Testis (tissue), 3 donors: ENCODE measurements around the gene MORN2. TPM values are rescaled to one million over a fixed set of nuclear protein-coding genes. Genes with fewer than 3 reads are reported as not detected.

ENCODE experiments used
- DNase-seq: peaks from one replicate; pipeline ENCODE4 v3.0.0-alpha.2; 2019
- H3K27ac ChIP-seq, 2 donors: fragments of 200-600 bp; sonication (generic); one replicate each; pipeline ENCODE4 v1.5.1; 2019
- H3K27me3 ChIP-seq: fragments of 200-600 bp; sonication (generic); one replicate; pipeline ENCODE4 v1.5.1; 2019
- H3K36me3 ChIP-seq: fragments of 200-600 bp; sonication (generic); one replicate; pipeline ENCODE4 v1.5.1; 2017; ENCODE audit warnings: low read depth; ENCODE audit errors: missing control alignments
- H3K4me1 ChIP-seq: fragments of 200-600 bp; sonication (generic); one replicate; pipeline ENCODE4 v1.5.1; 2019
- H3K4me3 ChIP-seq, 2 donors: fragments of 200-600 bp; sonication (generic); one replicate each; pipeline ENCODE4 v1.5.1; 2017 to 2019
- H3K9me3 ChIP-seq: fragments of 200-600 bp; sonication (generic); one replicate; pipeline ENCODE4 v1.5.1; 2017
- POLR2A ChIP-seq: fragments of 450-650 bp; IDR thresholded peaks from one replicate; pipeline ENCODE4 v1.6.1; 2017; ENCODE audit warnings: antibody characterized with exemption, mild to moderate bottlenecking, moderate library complexity
- WGBS, 2 donors: methylation state at CpG; one replicate each; pipeline ENCODE4 v1.1.5; 2018; 5-methylcytosine and 5-hydroxymethylcytosine counted together
- intact Hi-C: fragments of 100-400 bp; cut with DNase I; formaldehyde crosslinking; loops from one replicate; pipeline ENCODE4 v1.15.1; 2023; ENCODE audit warnings: low total_unique reads
- polyA plus RNA-seq: library from polyadenylated mRNA; stranded (reverse); fragments of 350-450 nt; fragmentation: Illumina TruSeq; extraction: RNeasy Lipid Tissue Mini Kit (QIAGEN cat#74804); gene quantifications from one replicate; pipeline ENCODE4 v1.2.3, GENCODE V29; 2014; ENCODE audit warnings: low read depth, low replicate concordance; ENCODE audit not compliant: insufficient read depth
- total RNA-seq, 2 donors: library from RNA; depleted of rRNA; stranded (reverse); fragments of >200 nt; gene quantifications; one replicate each; pipeline ENCODE4 v1.2.3, GENCODE V29; 2016
- TF ChIP-seq, protein P1 (sequence below), 3 experiments: fragments of 450-650 bp in 2 of 3; fragments of 200-600 bp in 1 of 3; sonication (generic) in 1 of 3; IDR thresholded peaks; one replicate each; pipeline ENCODE4 v1.5.1; 2016 to 2019; ENCODE audit warnings: antibody characterized with exemption in 3 of 3, mild to moderate bottlenecking in 2 of 3, moderate library complexity in 1 of 3

MORN2 gene
- total and polyA plus RNA-seq, 3 donors from 2014 or later, result 50.5 to 279 (median 123) TPM

DNA sequence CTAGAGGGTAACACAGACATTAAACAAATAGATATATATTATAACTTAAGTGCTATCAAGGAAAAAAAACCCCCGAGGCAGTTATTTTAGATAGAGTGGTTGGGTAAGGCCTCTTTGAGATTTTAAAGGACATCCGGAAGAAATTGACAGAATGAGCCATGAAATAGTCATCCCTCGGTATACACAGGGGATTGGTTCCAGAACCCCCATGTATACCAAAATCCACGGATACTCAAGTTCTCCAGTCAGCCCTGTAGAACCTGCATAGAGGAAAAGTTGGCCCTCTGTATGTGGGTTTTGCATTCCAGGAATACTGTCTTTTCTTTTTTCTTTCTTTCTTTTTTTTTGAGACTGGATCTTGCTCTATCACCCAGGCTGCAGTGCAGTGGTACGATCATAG, 2.0 kb upstream of the MORN2 start:
- Histone ChIP-seq H3K36me3 (no peaks in the 10 kb centered on the region), H3K27me3 (no peaks in the 10 kb centered on the region), H3K9me3 (no peaks in the 10 kb centered on the region), H3K27ac (no peak overlapping the region), H3K4me1 (no peaks in the 10 kb centered on the region), H3K4me3 (no peak overlapping the region)
- intact Hi-C loops, result no loop called here
- no peak for DNase-seq
- TF ChIP-seq, protein P1, sequence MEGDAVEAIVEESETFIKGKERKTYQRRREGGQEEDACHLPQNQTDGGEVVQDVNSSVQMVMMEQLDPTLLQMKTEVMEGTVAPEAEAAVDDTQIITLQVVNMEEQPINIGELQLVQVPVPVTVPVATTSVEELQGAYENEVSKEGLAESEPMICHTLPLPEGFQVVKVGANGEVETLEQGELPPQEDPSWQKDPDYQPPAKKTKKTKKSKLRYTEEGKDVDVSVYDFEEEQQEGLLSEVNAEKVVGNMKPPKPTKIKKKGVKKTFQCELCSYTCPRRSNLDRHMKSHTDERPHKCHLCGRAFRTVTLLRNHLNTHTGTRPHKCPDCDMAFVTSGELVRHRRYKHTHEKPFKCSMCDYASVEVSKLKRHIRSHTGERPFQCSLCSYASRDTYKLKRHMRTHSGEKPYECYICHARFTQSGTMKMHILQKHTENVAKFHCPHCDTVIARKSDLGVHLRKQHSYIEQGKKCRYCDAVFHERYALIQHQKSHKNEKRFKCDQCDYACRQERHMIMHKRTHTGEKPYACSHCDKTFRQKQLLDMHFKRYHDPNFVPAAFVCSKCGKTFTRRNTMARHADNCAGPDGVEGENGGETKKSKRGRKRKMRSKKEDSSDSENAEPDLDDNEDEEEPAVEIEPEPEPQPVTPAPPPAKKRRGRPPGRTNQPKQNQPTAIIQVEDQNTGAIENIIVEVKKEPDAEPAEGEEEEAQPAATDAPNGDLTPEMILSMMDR (IDR thresholded peaks at IDR 0.05), result no peak
- TF ChIP-seq POLR2A, result no peak
- 51 to 60% methylated on average over 5 of the region's 5 CpGs for WGBS, 2 donors

DNA sequence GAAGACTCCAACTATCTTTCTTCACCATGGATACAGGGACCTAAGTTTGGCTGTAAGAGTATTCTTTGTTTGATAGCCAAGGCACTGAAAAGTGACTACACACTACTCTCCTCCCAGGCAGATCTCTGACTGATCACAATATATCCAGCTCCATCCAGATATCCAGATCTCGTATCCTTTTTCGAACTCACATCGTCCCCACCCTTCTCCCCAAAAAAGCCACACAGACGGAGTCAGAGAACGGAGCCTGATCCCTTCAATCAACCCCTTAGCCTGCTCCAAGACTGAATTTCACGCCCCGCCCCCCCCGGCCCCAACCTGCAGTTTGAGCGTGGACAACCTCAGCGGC, 575 bp upstream of the MORN2 start:
- DNase-seq, result no peak
- 0 to 2% methylated on average over 6 to 10 of the region's 10 CpGs for WGBS, 2 donors
- Histone ChIP-seq H3K27ac (peak overlapping the region; percentile 59 to 64), H3K4me3 (peak overlapping the region; percentile 80 to 89), H3K4me1 (no peaks in the 10 kb centered on the region), H3K9me3 (no peaks in the 10 kb centered on the region), H3K36me3 (no peaks in the 10 kb centered on the region), H3K27me3 (no peaks in the 10 kb centered on the region)
- intact Hi-C loops, result no loop called here
- no peak for TF ChIP-seq POLR2A
- TF ChIP-seq, protein P1 (IDR thresholded peaks at IDR 0.05), result no peak

DNA sequence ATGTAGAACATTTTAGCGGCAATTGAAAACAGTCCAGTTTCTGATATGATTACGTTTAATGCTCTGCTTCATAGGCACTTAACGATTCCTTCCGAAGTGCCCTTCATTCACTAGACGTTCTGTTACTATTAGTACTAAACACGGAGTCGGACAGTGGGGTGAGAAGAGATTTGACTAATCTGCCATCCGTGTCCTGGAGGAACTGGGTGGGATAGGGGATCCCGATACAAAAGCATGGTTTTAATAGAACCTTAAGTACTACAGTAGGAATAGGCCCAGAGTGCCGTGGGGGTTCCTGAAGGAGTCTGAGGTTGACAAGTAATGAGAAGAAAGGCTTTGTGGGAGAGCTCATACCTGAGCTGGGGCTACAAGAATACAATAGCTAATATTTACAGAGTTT, 631 bp downstream of the MORN2 start:
- TF ChIP-seq POLR2A, result no peak
- TF ChIP-seq, protein P1 (IDR thresholded peaks at IDR 0.05), result no peak
- Histone ChIP-seq H3K4me1 (no peaks in the 10 kb centered on the region), H3K27ac (peak overlapping the region in 1 of 2 donors; percentile 59), H3K4me3 (peak overlapping the region; percentile 80 to 89), H3K9me3 (no peaks in the 10 kb centered on the region), H3K27me3 (no peaks in the 10 kb centered on the region), H3K36me3 (no peaks in the 10 kb centered on the region)
- peak; percentile 16 for DNase-seq
- 12 to 18% methylated on average over 10 of the region's 10 CpGs for WGBS, 2 donors
- intact Hi-C loops, result no loop called here

DNA sequence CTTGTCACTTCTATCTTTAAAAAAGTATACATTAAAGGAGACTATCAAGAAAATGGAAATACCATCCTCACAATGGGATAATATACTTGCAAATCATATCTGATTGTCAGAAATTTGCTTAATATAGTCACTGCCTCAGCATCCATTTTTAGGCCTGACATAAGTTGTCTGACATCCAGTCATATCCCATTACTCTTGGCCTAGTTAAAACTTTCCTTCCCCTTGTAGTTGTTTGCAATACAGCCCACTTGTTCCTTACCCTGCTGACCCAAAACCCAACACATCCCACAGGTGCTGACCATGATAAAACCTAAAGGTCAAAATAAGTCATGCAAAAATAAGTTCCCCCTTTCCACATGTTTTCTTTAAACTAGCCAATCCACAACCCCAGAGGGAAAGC, 10.3 kb downstream of the MORN2 start:
- H3K4me1 ChIP-seq, result no peaks in the 10 kb centered on the region
- no peak for DNase-seq
- no peaks in the 10 kb centered on the region for H3K36me3 ChIP-seq
- H3K27ac ChIP-seq, result no peak overlapping the region
- no peak overlapping the region for H3K4me3 ChIP-seq
- TF ChIP-seq, protein P1 (IDR thresholded peaks at IDR 0.05), result no peak
- TF ChIP-seq POLR2A, result no peak
- H3K9me3 ChIP-seq, result no peaks in the 10 kb centered on the region
- intact Hi-C loops, result no loop called here
- no peaks in the 10 kb centered on the region for H3K27me3 ChIP-seq

DNA sequence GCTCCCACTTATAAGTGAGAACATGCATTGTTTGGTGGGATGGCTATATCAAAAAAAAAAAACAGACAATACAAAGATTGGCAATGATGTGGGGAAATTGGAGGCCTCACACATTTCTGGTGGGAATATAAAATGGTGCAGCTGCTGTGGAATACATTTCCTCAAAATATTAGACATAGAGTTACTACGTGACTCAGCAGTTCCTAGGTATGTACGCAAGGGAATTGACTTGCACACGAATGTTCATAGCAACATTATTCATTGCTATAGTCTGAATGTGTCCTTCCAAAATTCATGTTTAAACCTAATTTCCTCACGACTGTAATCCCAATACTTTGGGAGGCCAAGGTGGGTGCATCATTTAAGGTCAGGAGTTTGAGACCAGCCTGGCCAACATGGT, 11.6 kb downstream of the MORN2 start:
- no peaks in the 10 kb centered on the region for H3K4me1 ChIP-seq
- 95 to 96% methylated on average over 4 of the region's 4 CpGs for WGBS, 2 donors
- H3K9me3 ChIP-seq, result no peaks in the 10 kb centered on the region
- H3K36me3 ChIP-seq, result no peaks in the 10 kb centered on the region
- DNase-seq, result no peak
- intact Hi-C loops, result no loop called here
- TF ChIP-seq, protein P1 (IDR thresholded peaks at IDR 0.05), result no peak
- TF ChIP-seq POLR2A, result no peak
- no peak overlapping the region for H3K4me3 ChIP-seq
- H3K27me3 ChIP-seq, result no peaks in the 10 kb centered on the region
- H3K27ac ChIP-seq, result no peak overlapping the region
